GM21528 (cell line): ENCODE data around the gene CHCHD6.

Source experiments
- ATAC-seq: cut with Tn5 transposase; IDR thresholded peaks from one replicate; pipeline ENCODE4 v1.9.1; 2021; ENCODE audit warnings: mild to moderate bottlenecking, moderate library complexity; ENCODE audit not compliant: unreplicated experiment, low FRiP score

Gene CHCHD6

GRCh38 chr3:126984391-126985131 is 280.5 kb downstream of the CHCHD6 start:
- ATAC-seq: no peak

- ATAC-seq: no peak
These were observed 281.3 kb downstream of the CHCHD6 start for GRCh38 chr3:126985132-126985985.

- ATAC-seq: no peak
These were observed 282.0 kb downstream of the CHCHD6 start for GRCh38 chr3:126986001-126986400.

GRCh38 chr3:126987129-126987528 is 283.1 kb downstream of the CHCHD6 start:
- no peak for ATAC-seq

- no peak for ATAC-seq
These were observed 283.6 kb downstream of the CHCHD6 start for GRCh38 chr3:126987596-126987995.

- ATAC-seq: no peak
These were observed 284.5 kb downstream of the CHCHD6 start for GRCh38 chr3:126988451-126989021.

GRCh38 chr3:126989316-126990023 is 285.4 kb downstream of the CHCHD6 start:
- no peak for ATAC-seq

- no peak for ATAC-seq
These were observed 286.1 kb downstream of the CHCHD6 start for GRCh38 chr3:126990024-126990700.

GRCh38 chr3:126990890-126991289 is 286.9 kb downstream of the CHCHD6 start:
- ATAC-seq: no peak

- no peak for ATAC-seq
These were observed 287.5 kb downstream of the CHCHD6 start for GRCh38 chr3:126991366-126992200.

GRCh38 chr3:126992216-126992615 is 288.2 kb downstream of the CHCHD6 start:
- ATAC-seq: no peak

- no peak for ATAC-seq
These were observed 288.7 kb downstream of the CHCHD6 start for GRCh38 chr3:126992776-126993175.

- no peak for ATAC-seq
These were observed 289.4 kb downstream of the CHCHD6 start for GRCh38 chr3:126993436-126993835.

GRCh38 chr3:126994661-126995245 is 290.7 kb downstream of the CHCHD6 start:
- no peak for ATAC-seq

GRCh38 chr3:126995254-126995780 is 291.3 kb downstream of the CHCHD6 start:
- no peak for ATAC-seq

GRCh38 chr3:126995926-126996512 is 292.0 kb downstream of the CHCHD6 start:
- no peak for ATAC-seq

- ATAC-seq: no peak
These were observed 292.9 kb downstream of the CHCHD6 start for GRCh38 chr3:126996905-126997304.

- no peak for ATAC-seq
These were observed 293.5 kb downstream of the CHCHD6 start for GRCh38 chr3:126997455-126998038.
